Stimulated activated CD4-positive, alpha-beta T cell treated with anti-CD3 and anti-CD28 coated beads, TNF-alpha, amount 100 ng/mL, for 24 hours (primary cell): ENCODE results near the gene IFITM1.
"Not testable (repeated sequence)": the region's sequence is repeated elsewhere in the genome, so short reads cannot be mapped to it uniquely, and the experiment has no call there.

Experiments used
- DNase-seq, 3 experiments: peaks; one replicate each; pipeline ENCODE4 v3.0.0-alpha.2; 2020; ENCODE audit warnings: low read depth in 3 of 3

Gene IFITM1

DNA sequence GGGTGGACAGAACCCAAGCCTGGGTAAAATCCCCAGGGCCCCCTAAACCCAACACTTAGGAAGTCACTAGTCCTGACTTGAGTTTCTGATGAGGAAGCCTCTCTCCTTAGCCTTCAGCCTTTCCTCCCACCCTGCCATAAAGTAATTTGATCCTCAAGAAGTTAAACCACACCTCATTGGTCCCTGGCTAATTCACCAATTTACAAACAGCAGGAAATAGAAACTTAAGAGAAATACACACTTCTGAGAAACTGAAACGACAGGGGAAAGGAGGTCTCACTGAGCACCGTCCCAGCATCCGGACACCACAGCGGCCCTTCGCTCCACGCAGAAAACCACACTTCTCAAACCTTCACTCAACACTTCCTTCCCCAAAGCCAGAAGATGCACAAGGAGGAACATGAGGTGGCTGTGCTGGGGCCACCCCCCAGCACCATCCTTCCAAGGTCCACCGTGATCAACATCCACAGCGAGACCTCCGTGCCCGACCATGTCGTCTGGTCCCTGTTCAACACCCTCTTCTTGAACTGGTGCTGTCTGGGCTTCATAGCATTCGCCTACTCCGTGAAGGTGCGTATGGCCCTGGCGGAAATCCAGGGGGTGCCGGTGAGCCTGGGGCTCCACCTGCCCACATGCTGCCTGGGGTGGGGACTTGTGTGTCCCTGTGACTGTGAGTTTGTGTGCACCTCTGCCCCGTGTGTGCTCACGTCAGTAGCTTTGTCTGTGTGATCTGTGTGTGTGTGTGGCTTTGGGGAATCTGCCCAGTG lies at the start of gene IFITM1:
Gene IFITM1, plus strand, starts transcription at position 254 of the 767 bp plus-strand sequence. Its CDS starts 131 bp downstream, at position 385.
- DNase-seq: peak in 1 of 3 experiments; percentile 58

DNA sequence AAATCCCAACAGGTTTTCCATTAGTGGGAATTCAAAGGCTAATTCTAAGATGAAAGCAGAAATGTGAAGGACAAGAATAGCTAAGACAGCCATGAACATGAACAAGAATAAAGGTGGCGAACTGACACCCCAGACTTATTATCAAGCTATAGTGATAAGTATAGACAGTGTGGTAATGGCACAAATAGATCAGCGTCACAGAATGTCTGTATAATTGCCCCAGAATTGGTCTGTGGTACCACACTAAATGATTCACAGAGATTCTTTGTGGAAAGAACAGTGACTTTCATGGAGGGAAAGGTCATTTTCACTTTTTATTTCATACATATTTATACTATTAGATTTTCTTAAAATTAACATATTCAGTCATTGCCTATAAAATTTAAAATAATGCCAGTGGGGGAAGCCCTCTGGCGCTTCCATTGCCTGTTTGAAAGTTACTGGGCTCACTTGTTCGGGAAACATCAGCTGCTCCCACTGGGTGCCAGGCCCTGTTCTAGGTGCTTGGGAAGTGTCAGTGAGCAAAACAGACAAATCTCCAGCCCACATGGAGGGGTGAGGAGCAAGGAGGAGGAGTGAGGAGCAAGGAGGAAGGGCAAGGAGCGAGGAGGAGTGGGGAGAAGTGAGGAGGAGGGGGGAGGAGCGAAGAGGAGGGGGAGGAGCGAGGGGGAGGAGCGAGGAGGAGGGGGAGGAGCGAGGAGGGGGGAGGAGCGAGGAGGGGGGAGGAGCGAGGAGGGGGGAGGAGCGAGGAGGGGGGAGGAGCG lies 47.0 kb upstream of the IFITM1 start:
- no peak for DNase-seq

DNA sequence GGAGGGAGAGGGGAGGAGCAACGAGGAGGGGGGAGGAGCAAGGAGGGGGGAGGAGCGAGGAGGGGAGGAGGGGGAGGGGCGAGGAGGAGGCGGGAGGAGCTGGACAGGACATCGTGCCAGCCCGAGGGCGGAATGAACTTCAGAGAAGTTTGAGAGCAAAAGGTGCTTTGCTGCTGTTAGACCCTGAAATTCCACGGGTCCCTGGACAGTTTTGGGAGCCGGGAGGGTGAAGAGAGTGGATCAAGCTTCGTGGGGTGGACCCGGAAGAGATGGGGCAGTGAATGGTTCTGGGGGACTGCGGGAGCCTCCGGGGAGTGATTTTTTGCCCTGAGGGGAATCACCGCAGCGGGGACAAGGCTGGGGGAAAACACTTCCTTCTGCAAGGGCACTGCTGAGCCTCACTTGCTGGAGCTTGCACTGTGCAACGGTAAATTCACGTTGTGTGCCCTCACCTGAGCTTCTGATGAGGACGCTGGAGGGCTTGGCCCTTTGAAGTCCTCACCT lies 46.3 kb upstream of the IFITM1 start:
- DNase-seq: peak in 1 of 3 experiments; percentile 56

DNA sequence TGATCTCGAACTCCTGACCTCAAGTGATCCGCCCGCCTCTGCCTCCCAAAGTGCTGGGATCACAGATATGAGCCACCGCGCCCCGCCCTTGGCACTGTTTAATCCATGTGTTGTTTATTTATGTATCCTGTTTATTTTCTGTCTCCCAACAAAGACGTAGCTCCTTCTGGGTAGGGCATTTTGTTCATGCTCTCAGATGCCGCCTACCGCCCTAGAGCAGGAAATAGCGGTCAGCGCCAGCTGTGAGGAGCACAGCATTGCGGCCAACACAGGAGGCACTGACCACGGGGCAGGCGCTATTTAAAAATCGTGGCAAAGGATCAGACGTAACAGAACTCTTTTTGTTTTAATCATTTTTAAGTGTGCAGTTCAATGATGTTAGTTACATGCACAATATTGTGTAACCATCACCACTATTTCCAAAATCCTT lies 45.1 kb upstream of the IFITM1 start:
- DNase-seq: not testable (repeated sequence)

DNA sequence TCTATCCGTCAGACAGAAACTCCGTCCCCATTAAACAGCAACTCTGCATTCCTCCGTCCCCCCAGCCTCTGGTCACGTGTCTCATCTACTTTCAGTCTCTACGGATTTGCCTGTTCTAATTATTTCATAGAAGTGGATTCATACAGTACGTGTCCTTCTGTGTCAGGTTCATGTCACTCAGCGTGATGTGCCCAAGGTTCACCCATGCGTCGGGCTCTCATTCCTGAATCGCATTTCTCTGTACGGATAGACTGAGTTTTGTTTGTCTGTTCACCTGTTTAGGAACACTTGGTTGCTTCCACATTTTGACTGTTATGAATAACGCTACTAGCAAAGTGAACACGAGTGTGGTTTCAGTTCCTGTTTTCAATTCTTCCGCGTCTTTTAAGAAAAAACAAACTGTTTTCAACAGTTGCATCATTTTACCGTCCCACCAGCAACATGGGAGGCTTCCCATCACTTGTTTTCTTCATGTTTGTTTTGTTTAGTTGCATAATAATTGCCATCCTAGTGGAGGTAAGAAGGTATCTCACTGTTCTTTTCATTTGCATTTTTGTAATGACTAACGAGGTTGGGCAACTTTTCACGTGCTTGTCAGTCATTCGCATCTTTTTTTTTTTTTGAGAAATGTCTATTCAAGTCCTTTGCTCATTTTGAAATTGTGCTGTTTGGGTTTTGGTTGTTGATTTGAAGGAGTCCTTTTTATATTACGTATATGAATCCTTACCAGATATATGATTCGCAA lies 44.5 kb upstream of the IFITM1 start:
- DNase-seq: no peak

DNA sequence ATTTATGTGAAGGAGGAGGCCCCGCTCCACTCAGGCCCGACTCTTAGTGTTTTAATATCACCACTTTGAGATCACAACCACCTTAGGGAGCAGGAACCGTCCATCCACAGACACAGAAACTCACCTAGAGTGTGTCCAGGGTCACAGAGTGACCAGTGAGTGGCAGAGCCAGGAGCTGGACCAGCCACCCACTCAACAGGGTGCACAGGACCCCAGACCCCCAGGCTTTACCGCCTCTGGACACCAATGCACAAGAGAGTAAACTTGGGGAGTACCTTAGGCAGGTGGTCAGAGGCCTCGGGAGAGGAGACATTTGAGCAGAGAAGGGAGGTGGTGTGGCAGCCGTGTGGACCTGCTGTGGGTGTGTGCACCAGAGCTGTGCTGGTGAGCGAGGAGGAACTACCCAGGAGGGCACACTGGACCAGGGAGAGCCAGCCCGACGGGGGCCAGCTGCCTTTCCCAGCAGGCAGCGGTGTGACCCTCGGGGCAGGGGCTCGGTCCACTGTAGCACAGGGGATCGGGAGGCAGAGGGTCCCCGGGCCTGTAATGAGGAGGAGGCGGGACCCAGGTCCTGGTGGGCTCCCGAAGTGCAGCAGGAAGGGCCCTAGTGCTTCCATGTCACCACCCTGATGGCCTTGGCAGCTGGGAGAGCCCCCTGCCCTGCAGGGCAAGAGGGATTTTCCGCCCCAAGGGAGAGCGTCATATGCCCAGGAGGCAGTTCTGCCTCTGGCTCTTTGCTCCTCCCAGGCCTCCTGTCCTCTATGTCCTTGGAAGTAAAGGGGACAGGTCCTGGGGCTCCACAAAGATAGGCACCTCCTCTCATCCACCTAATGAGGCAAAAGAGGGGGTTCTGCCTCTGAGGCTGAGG lies 43.2 kb upstream of the IFITM1 start:
- no peak for DNase-seq

DNA sequence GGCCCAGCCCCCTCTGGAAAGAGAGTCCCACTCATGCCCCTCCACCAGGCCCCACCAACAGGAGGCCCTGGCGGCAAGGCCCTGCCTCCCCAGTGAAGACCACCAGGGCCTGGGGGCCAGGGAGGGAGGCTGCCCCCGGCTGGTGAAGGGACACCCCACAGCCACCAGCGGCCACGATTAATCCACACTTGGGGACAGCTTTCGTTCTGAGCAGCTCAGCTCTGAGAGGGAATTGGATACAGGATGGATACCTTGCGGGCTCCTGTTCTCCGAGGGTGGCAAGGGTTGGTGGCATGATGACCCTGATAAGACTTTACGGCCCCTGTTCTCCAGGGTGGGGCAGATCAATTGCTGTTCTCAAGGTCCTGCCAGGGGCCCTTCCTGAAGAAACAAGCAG lies 42.5 kb upstream of the IFITM1 start:
- no peak for DNase-seq

DNA sequence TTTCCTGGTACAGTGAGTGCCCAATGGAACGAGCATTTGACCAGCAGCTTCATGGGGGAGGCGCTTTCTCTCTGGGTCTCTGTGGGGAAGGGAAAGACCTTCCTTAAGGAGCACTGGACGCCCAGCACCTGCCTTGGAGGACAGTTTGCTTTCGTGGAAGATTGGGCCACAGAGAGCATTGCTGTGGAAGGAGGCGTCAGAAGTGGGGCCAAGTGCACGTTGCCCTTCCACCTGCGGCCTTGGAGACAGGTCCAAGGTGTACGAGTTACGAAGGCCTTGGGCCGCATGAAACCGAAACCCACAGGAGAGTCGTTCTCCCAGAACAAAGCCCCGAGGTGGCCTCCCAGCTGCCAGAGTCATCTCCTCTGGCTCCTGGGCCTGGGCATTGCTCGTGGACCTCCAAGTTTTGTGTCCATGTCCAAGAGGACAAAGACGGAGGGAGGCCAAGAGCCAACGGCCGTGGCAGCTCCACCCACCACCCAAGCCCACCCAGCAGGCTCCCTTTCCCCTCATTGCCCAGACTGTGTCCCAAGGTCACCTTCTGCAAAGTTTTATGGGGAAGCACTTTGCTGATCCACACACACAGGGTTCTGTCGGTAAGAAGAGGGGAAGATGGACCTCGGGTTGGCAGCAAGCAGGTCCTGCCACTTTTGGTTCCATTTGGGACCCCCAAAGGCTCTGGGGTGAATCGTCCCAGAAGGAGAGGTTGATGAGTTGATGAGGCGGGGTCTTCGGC lies 41.5 kb upstream of the IFITM1 start:
- no peak for DNase-seq

DNA sequence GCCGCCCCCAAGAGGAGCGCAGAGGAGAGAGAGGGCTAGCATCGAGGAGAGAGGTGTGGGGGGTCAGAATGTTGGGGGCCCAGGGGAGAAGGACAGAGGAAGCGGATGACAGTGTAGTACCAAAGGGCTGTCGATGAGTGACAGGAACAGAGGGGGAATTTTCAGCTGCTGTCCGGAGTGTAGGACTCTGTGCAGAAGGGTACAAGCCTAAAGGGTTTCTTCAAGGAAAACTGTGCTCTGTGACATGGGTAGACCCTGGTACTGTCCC lies 41.0 kb upstream of the IFITM1 start:
- no peak for DNase-seq

DNA sequence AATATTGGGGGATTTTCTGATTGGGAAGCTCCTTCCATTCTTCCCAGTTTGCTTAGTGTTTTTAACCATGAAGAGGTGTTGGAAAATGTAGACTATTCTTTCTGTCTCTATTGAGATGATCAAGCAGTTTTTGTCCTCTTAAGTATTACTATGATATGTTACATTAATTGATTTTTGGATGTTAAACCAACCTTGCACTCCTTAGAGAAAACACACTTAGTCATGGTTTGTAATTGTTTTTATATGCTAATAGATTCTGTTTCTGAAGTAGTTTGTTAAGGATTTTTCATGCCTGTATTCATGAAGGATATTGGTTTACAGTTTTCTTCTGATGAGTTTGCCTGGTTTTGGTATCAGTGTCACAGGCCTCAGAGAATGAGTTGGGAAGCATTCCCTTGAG lies 37.6 kb upstream of the IFITM1 start:
- no peak for DNase-seq

DNA sequence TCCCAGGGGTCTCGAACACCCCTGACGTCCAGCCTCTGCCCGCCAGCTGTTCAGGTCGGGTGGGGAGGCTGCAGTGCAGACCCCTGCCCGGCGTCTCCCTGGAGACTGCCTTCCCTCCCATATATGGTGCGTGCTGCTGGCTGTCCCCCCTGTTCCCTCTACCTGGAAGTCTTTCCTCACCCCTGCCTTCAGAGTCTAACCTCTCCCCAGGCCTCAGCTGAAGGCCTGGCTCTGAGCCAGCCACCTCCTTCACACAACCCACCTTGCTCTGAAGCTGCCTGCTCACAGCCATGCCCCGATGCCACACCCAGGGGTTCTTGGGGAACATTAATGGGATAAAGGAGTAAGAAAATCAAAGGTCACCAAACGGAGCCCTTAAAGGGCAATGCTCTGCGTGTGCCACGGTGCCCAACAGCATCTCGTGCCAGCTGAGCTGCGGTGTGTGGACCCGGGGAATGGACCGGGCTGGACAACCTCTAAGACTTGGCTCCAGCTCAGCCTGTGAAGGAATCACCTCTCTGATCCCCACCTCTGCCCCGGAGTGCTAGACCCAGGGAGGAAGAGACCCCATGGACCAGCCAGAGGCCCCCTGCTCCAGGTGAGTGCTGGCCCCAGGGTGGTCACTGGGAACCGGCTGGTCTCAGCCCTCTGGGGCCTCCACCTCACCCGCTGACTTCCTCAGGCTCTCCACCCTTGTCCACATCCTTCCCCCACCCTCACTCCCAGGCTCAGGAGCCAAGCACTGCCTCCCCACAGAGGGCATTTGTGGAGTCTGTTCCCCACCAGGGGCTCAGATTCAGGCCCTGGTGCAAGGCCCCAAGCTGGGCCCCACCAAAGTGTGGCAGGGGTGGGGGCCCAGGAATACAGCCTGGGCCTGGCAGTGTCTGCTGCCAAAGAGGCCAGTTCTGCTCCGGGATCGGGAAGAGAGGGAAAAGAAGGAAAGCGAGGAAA lies 35.6 kb upstream of the IFITM1 start, which contains the start of gene NLRP6:
Gene NLRP6, plus strand, starts transcription at position 407 of the 951 bp plus-strand sequence. Its CDS starts 163 bp downstream, at position 570.
- no peak for DNase-seq

DNA sequence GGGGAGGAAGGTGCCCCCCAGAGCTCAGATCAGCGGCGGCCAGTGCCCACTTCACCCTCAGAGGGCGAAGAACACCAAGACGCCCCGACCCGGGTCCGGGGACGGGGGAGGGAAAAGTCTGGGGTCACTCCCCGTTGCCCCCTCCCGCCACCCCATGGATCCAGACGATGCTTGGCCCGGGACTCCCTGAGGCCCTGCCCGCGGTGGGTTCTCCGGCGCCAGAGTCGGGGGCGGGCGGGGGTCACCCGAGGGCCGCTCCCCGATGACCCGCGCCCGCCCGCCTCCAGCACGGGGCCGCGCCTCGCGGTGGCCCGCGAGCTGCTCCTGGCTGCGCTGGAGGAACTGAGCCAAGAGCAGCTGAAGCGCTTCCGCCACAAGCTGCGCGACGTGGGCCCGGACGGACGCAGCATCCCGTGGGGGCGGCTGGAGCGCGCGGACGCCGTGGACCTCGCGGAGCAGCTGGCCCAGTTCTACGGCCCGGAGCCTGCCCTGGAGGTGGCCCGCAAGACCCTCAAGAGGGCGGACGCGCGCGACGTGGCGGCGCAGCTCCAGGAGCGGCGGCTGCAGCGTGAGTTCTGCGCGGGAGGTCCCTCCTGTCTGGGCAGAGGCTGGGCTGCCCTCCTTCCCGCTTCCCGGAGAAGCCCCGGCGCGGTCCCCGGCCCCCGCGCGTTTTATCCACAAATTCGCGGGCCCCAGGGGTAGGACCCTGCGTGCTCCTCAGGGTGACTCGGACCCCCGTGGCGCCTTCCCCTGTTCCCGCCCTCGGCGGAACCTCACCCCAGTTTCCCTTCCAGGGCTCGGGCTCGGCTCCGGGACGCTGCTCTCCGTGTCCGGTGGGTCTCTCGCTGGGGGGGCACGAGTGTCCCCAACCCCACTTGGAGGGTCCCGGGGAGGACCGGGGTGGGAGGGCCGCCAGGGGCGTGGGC lies 34.5 kb upstream of the IFITM1 start:
- DNase-seq: no peak

DNA sequence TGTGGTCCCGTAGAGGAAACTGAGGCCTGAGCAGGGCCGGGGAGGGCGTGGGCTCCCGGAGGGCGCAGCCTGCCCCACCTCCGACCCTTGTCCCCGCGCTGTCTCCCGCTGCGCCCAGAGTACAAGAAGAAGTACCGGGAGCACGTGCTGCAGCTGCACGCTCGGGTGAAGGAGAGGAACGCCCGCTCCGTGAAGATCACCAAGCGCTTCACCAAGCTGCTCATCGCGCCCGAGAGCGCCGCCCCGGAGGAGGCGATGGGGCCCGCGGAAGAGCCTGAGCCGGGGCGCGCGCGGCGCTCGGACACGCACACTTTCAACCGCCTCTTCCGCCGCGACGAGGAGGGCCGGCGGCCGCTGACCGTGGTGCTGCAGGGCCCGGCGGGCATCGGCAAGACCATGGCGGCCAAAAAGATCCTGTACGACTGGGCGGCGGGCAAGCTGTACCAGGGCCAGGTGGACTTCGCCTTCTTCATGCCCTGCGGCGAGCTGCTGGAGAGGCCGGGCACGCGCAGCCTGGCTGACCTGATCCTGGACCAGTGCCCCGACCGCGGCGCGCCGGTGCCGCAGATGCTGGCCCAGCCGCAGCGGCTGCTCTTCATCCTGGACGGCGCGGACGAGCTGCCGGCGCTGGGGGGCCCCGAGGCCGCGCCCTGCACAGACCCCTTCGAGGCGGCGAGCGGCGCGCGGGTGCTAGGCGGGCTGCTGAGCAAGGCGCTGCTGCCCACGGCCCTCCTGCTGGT lies 33.7 kb upstream of the IFITM1 start:
- DNase-seq: peak in 1 of 3 experiments; percentile 42

DNA sequence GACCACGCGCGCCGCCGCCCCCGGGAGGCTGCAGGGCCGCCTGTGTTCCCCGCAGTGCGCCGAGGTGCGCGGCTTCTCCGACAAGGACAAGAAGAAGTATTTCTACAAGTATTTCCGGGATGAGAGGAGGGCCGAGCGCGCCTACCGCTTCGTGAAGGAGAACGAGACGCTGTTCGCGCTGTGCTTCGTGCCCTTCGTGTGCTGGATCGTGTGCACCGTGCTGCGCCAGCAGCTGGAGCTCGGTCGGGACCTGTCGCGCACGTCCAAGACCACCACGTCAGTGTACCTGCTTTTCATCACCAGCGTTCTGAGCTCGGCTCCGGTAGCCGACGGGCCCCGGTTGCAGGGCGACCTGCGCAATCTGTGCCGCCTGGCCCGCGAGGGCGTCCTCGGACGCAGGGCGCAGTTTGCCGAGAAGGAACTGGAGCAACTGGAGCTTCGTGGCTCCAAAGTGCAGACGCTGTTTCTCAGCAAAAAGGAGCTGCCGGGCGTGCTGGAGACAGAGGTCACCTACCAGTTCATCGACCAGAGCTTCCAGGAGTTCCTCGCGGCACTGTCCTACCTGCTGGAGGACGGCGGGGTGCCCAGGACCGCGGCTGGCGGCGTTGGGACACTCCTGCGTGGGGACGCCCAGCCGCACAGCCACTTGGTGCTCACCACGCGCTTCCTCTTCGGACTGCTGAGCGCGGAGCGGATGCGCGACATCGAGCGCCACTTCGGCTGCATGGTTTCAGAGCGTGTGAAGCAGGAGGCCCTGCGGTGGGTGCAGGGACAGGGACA lies 32.9 kb upstream of the IFITM1 start:
- DNase-seq: no peak

DNA sequence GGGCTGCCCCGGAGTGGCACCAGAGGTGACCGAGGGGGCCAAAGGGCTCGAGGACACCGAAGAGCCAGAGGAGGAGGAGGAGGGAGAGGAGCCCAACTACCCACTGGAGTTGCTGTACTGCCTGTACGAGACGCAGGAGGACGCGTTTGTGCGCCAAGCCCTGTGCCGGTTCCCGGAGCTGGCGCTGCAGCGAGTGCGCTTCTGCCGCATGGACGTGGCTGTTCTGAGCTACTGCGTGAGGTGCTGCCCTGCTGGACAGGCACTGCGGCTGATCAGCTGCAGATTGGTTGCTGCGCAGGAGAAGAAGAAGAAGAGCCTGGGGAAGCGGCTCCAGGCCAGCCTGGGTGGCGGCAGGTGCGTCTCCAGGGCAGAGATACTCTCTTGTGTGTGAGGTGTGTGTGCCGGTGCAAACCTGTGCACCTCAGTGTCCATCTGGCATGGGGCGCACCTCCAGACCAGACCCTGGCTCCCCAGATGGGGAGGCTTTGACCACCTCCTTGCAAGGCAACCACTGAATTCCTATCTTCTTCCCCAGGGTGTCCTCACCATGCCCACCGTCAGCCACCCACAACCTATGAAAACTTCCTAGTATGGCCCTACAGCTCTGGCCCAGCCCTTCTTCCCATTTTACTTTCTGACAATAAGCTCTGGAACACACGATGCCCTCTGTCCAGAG lies 32.2 kb upstream of the IFITM1 start:
- no peak for DNase-seq

DNA sequence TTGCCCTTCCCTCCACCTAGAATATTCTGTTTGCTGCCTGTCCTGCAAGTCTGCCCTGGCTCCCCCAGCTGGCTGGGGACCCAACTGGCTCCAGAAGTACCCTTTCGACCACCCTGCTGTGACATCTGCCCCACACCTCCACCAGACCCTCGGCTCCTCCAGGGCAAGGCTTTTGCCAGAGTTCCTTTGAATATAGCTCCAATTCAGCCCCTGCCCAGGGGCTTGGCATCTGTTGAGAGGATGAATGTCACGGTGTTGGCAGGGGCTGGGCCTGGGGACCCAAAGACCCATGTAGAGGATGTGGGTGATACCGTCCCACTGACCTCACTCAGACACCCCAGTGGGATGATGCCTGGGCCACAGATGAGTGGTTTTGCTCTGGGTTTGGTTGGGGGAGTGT lies 31.7 kb upstream of the IFITM1 start:
- DNase-seq: no peak
